ENCODE results near the gene TMEM43.
A peak's percentile ranks its signal among the peaks of the same experiment; 100 is the strongest.
"Not testable (repeated sequence)": the region's sequence is repeated elsewhere in the genome, so short reads cannot be mapped to it uniquely, and the experiment has no call there.

Gene TMEM43, protein sequence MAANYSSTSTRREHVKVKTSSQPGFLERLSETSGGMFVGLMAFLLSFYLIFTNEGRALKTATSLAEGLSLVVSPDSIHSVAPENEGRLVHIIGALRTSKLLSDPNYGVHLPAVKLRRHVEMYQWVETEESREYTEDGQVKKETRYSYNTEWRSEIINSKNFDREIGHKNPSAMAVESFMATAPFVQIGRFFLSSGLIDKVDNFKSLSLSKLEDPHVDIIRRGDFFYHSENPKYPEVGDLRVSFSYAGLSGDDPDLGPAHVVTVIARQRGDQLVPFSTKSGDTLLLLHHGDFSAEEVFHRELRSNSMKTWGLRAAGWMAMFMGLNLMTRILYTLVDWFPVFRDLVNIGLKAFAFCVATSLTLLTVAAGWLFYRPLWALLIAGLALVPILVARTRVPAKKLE

DNA sequence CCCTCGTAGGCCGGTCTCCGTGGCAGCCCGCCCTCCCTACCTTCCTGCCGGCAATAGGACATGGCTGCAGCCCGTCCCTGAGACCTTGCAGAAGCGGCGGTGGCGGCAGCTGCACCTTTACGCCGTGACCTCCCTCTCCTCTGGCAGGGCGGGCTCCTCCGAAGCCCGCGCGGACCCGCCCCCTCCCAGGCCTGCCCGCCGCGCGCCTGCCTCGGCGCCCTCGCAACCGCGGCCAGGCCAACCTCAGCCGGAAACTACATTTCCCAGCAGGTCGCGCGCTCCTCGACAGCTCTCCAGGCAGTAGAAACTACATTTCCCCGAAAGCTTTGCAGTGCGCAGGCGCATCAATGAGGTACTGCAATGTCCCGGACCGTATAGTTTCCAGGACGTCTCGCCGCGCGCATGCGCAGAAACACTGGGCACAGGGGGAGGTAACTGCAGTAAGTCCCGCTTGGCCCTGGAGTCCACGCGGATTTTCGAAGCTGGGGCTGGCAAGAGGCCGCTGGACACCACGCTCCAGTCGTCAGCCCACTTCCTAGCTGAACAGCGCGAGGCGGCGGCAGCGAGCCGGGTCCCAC lies at the start of gene TMEM43, which contains the start of gene CHCHD4:
Gene TMEM43 (plus strand): TSS at position 438 of the 578 bp plus-strand sequence. CDS start 142 bp downstream, outside the sequence.
Gene CHCHD4 (minus strand): TSS at position 256 of the 578 bp plus-strand sequence. CDS start 194 bp downstream, at position 62.
- DNase-seq (ENCODE audit: low read depth): peak; percentile 97

DNA sequence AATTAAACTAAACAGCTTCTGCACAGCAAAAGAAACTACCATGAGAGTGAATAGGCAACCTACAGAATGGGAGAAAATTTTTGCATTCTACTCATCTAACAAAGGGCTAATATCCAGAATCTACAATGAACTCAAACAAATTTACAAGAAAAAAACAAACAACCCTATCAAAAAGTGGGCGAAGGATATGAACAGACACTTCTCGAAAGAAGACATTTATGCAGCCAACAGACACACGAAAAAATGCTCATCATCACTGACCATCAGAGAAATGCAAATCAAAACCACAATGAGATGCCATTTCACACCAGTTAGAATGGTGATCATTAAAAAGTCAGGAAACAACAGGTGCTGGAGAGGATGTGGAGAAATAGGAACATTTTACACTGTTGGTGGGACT lies 49.6 kb upstream of the TMEM43 start:
- not testable (repeated sequence) for DNase-seq (ENCODE audit: low read depth)

DNA sequence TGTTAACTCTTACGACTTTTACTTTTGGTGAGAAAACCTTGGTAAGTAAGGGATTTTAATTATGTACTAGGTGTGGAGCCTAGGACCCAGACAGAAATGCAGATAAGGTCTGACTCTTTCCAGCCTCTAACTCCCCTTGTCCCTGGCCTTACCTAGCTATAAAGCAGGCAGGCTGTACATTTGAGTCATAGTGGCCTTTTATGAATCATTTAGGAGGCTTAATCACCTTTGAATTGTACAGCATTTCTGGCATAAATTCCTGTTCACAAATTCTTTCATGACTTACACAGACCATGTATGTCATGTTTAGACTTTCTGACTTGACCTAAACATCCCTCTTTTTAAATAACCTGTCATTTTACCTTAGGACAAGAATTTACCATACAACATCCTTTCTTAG lies 47.5 kb upstream of the TMEM43 start:
- no peak for DNase-seq (ENCODE audit: low read depth)

DNA sequence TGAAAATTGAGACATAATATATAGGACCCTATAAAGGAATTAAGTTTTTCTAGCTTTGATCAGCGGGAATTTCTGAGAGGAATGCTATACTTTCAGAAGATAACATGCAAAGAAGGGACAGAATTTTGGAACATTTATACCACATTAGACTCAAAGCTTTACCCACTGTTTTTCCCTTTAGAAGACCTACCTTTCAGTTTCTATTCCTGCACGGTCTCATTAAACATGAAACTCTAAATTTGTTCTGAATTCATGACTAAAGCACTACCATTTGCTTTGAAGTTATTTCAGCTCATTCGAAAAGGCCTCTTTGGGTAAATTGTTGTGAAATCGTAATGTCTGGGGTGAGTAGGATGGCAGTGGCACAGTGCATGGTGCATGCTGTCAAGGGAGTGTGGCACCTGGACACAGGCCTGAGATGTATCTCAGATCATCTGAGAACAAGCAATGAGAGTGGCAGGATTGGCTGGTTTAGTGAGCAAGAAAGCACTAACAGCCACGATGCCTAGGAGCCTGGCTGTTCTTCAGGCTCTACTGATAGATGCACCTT lies 42.7 kb upstream of the TMEM43 start:
- DNase-seq (ENCODE audit: low read depth): no peak

DNA sequence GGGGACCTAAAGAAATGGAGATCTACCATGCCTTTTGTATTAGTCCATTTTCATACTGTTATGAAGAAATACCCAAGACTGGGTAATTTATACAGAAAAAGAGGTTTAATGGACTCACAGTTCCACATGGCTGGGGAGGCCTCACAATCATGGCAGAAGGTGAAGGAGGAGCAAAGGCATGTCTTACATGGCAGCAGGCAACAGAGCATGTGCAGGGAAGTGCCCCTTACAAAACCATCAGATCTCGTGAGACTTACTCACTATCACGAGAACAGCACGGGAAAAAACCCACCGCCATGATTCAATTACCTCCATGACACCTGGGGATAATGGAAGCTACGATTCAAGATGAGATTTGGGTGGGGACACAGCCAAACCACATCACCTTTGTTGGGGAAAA lies 37.4 kb upstream of the TMEM43 start:
- DNase-seq (ENCODE audit: low read depth): not testable (repeated sequence)

DNA sequence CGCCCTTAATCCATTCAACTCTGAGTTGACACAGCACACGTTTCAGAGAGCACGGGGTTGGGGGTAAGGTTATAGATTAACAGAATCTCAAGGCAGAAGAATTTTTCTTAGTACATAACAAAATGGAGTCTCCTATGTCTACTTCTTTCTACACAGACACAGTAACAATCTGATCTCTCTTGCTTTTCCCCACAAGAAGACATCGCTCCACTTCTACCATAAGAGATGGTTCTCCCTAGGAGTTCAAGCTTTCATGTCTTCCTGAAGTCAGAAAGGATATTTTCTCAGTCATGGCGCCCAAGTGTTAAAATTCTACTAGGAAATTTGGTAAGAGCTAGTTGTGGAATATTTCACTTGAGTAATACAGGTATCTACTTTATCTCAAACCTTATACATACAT lies 32.9 kb upstream of the TMEM43 start:
- not testable (repeated sequence) for DNase-seq (ENCODE audit: low read depth)

DNA sequence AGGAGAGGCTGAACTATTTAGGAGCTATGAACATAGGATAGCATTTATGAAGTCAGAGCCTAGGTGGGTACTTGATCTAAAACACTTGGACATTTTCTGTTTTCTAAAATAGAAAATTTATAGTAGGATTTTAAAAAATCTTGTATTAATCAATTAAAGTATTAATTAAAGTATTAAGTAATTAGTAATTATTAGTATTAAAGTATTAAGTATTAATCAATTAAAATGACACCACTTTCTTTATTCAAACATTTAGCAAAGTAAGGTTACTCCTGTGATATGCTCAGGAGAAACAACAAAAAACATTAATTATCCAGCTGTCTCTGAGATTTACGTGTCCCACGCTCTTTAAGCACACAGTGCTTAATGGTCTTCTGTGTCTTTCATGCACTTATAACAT lies 32.4 kb upstream of the TMEM43 start:
- no peak for DNase-seq (ENCODE audit: low read depth)

DNA sequence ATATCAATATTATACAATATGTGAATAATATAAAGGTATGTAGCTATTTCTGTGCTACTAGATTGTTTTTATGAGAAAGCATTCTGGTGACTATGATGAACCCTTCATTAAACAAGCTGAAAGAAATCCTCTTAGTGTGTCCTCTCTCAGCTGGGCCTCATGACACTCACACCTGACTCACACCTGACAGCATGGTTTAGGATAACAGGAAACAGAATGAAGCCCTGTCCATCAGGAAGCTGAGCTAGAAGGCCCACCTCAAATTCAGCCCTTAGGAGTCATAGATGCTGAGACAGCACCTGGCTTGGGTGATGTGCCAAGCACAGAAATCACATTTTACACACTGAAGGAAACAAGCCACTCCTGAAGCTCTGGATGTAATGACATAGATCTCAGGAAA lies 31.0 kb upstream of the TMEM43 start:
- no peak for DNase-seq (ENCODE audit: low read depth)

DNA sequence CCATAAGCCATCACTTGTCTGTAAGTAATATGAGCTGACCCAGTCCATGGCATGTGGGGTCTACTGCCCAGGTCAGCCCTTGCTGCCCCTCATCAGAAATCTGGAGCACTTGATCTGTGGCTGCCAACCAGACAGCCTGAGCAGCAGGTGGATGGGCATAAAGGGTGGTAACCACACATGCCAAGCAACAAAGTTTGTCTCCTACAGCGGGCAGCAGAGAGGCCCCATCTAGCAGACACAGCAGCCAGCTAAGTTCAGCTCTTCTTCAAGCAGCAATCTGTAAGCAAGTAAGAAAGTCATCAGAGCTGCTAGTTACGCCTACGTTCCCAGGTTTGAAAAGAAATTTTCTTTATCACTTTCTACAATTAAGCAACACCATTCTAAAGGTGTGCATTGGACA lies 28.1 kb upstream of the TMEM43 start:
- DNase-seq (ENCODE audit: low read depth): no peak

DNA sequence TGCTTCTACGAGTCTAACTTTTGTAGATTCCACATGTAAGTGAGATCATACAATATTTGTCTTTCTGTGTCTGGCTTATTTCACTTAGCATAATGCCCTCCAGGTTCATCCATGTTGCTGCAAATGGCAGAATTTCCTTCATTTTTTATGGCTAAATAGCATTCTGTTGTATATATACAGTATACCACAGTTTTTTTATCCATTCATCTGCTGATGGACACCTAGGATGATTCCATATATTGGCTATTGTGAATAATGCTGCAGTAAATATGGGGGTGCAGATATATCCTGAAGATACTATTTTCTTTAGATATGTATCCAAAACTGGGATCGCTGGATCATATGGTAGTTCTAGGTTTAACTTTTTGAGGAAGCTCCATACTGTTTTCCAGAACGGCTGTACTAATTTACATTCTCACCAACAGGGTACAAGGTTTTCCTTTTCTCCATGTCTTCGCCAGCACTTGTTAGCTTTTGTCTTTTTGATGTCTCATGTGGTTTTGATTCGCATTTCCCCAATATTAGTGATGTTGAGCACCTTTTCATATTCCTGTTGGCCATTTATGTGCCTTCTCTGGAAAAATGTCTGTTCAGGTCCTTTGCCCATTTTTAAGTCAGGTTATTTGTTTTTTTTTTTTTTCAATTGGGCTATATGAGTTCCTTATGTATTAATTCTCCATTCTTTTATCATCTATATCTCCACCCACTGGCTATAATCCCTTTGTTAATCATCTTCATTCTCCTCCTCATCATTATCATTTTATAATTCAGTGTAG lies 27.0 kb upstream of the TMEM43 start:
- DNase-seq (ENCODE audit: low read depth): no peak

DNA sequence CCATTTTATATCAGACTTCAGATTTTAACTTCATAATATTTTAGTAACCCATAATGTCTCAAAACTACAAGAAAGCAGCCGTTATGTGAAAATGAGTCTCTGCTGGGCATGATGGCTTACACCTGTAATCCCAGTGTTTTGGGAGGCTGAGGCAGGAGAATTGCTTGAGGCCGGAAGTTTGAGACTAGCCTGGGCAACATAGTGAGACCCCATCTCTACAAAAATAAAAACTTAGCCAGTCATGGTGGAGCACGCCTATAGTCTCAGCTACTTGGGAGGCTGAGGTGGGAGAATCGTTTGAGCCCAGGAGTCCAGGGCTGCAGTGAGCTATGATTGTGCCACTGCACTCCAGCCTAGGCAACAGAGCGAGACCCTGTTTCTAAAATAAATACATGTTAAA lies 15.0 kb upstream of the TMEM43 start:
- DNase-seq (ENCODE audit: low read depth): not testable (repeated sequence)

DNA sequence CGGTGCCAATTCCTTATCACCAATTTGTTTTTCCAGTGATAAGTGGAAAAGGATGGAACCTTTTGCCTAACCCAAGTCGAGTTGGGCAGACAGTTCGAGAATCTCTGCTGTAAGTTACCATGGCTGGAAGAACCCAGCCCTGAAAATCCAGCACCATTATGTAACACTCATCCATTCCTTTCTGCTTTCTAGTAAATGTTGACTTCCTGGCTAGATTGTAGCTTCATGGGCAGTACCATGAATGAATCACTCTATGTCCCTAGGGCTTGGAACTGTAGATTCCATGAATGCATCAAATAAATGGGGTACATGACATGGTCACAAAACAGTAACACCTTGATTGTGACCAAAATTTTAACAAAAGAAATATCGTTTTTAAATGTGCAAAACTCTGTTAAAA lies 14.2 kb upstream of the TMEM43 start:
- no peak for DNase-seq (ENCODE audit: low read depth)

DNA sequence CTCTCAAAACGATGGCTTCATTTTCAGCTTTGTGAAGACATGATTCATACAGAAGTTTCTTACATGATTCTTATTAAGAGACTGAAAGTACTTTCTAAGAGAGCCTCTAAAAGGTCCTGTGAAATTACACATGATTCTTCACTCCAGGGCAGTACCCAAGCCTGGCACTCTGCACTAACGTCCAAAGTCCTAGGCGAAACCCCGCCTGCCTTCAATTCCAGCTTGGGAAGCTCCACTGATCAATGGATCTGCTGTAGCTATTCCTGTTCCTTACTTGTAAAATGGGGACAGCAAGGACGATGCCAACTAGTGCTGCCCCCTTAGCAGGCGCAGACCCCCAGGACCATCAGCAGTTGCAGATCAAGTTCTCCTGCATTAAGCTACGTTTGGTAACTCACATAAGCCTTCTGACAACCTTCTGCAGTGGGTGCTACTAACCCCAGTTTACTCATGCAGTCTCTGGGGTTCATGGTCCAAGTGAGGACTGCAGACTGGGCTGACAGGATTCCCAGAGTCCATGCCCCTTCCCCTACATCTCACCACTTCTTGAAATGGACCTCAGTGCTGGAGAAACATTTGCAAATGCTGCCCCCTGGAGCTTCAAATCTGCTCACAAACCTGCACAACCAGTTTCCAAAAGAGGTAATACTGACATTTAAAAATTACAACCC lies 10.8 kb upstream of the TMEM43 start:
- no peak for DNase-seq (ENCODE audit: low read depth)

DNA sequence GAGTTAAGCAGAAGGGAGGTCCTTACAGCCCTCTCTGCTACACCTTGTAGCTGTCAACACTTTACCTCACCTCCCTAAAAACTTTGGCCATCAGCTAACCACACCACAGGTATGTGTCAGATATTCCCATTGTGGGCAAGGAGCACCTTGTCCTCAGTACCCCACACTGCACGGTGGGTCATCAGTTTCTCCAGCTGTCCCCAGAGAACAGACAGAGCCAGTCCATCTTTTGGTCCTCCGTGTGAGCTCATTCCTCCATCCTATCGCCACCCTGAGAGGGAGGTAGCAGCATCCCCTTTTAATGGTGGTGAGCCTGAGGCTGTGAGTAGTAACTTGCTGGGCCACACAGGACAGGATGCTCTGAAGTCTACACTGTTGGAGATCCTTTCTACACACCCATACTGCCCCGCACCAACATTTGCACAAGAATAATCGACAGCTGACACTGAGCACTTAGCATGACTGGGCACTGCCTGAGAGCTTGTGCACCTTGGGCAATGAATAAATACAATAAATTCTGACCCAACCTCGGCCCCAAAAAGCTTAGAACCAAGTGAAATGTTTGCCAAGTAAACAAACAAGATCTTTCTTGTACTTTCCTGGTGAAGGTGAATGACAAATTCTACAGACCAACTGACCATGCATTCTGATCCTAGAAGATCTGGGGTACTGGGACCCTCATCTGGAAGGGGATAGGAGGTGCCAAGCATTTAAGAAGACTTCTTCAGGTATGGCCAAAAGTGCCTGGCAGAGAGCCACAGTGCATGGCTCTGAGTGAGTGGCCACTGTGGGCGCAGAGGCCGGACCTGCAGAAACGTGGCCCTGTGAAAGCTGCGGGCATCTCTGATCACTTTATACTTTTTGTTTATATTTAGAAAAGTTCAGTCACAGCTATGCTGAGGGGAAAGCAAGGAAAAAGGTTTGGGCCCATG lies 7.1 kb upstream of the TMEM43 start:
- DNase-seq (ENCODE audit: low read depth): no peak

DNA sequence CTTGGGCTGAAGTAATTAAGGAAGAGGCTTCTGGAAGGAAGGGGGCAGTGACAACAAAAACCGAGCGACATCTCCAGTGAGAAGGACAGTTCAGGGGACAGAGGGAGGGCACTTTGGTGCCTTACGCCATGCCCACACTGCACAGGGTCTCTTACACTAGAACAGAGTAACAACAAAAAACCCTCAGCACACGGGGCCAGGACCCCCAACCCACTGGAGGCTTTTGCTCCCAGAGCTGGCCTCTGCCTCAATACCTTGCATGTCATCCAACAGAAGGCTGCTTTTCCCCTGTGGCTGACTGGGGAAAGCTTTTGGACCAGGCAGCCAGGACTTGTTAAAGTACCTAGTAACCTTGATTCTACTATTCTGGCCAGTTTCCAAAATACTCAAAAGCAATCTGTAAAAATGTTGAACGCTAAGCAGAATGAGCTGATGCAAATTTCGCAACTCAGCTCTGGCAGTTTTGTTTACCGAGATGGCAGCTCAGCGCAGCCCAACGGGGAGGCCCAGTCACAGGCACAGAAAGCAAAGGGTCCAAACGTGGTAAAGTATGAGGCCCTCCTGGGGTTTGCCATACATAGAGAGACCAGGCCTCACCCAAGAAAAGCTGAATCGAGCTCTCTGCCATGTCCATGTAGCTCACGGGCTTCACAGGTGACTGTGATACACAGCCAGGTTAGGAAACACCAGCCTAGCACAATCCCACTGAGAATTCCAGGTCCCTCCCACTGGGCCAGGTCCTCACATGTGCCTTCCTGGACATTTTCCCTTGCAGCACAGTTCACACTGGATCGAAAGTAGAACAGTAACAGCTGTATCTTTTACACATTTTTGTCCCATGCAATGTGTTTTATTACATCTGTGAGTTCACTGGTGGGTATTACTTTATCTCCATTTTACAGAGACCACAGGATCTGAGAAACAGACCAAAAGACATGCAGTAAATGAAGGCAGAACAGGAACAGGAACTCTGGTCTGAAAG lies 6.2 kb upstream of the TMEM43 start:
- no peak for DNase-seq (ENCODE audit: low read depth)

DNA sequence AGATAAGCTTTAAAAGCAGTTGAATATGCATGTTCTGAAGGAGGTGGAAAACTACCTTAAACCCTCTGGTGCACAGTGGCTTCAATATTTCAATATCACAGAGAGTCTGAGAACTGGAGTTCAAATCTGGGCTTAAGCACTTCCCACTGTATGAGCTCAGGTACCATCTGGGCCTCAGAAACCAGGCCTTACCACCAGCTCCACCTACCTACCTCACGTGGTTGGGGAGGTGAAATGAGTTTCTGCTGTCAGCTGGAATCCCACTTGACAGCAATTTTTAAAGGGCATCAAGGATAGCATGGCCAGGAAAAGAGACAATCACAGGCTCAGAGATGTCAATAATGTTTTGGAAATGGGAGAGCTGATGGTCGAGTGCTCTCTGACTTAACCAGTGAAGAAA lies 5.2 kb upstream of the TMEM43 start:
- no peak for DNase-seq (ENCODE audit: low read depth)

DNA sequence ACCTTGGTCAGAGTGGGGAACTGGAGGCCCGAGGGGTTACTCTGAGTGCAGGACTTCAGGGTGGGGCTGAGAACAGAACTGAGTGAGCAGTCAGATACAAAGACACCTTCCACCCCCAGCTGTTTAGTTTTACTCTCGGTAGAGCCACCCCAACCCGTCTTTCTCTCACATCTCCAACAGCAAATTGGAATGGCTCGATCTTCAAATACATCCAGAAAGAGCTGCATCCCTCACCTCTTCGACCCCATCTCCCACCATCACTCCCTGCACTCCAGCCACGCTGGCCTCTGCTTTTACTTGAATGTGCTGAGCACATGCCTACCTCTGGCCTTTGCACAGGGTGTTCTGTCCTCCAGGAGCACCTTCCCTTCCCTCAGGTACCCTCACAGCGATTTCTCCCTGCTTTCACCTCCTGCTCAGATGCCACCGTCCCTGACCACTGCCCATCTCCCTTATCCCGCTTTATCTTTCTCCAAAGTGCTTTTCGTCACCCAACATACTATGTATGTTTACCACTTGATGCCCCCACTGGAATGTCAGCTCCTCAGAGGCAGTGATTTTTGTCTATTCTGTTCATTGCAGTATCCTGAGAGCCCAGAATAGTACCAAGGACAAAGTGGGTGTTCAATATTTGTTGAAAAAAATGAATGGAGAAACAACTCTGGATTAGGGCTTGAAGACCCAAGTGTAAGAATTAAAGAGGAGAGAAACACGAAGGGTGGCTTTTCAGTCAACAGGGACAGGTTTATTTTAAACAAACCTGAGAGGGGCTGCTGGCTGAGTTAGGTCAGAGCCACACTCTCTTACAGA lies 4.5 kb upstream of the TMEM43 start:
- no peak for DNase-seq (ENCODE audit: low read depth)

DNA sequence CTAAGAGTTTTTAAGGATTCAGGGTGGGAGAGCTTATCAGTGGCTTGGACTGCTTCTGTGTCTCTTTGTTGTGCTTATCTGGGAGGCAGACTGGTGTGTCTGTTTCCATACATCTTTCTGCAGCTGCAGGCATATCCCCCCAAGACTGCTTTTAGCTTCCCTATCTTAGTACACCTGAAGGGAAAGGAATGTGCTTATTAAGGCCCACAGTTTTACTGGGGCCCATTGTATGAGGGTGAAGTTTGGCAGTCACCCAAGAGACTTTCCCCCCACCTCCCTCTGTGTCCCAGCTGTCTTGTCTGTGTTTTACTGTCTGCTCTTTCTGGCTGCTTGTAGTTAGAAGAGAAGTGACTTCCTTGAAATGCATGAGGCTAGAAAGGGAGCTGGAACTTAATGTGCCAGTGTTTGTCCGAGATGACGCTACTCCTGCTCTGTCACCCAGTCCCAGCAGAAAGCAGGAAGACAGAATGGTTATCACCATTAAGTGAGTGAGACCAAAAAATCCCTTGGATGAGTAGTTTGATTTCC lies 3.9 kb upstream of the TMEM43 start:
- not testable (repeated sequence) for DNase-seq (ENCODE audit: low read depth)
